GM18861 (cell line): ENCODE data around the gene BTBD9.
"Not testable (repeated sequence)": the region's sequence is repeated elsewhere in the genome, so short reads cannot be mapped to it uniquely, and the experiment has no call there.

ENCODE experiments used
- ATAC-seq: cut with Tn5 transposase; IDR thresholded peaks from one replicate; pipeline ENCODE4 v1.9.1; 2021; ENCODE audit not compliant: unreplicated experiment

The BTBD9 gene

DNA sequence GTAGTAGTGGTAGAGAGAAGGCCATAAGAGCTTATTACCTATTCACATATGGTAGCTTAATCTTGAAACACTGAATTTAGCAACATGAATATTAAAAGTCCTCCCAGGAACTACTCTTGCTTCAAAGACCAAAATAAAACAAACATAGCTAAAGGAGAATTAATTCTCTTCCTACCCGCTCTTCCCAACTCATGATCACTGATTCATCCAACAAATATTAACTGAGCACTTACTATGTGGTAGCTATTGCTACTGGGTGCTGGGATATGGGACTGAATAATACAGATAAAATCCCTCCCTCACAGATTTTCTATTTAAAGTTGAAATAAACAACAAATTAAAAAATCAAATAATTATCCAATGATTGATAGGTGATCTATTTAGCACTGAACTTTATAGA lies 287.1 kb downstream of the BTBD9 start:
- ATAC-seq: no peak

DNA sequence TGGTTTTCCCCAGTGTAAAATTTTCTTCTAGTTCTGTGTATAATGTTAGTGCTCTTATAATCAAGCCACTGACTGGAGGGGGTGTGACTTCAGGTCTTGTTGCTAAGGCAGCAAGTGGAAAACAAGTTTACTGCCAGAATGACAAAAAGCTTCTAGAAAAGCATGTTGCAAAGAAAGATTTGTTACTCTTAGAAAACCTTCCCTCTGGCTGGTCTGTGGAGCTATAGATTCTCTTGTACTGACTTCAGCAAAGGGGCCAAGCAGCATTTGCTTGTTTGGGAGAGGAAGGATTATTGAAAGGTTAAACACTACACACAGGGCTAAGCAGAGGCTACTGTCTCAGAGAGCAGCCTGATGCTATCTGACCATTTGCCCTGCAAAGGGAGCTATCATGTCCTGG lies 288.8 kb downstream of the BTBD9 start:
- ATAC-seq: no peak

DNA sequence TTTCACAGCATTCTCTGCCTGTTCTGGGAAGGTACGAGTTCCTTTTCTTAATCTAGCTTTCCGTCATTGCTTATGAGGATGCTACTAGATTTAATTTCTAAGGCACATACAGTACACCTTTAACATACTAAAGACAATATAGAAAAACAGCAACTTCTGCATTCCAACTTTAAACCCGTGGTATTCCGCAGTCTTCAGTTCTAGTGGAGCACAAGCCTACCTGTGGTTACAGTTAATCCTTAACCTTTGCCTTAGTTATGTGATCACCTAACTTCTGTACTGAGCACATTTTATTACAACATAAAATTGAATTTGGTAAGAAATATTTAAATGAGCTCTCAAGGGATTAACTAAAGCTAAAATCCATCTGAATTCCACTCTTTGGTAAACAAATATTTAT lies 289.5 kb downstream of the BTBD9 start:
- no peak for ATAC-seq

DNA sequence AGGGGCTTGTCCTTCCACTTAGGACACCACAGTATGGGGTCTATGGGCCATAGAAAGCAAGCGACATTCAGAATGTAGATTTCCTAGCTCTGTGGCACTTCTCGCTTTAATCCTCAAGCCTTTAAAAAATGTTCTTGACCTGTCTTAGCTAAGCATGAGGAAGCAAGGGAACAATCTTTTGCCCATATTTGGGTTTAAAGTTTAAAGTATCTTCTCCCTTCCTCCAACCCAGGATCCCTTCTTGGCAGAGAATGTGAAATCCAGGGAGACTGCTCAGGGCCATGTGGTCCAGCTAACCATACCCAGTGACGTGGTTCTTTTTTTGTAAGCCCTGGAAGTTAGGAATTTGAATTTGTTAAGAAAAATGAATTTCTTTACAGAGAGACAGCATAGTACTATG lies 289.9 kb downstream of the BTBD9 start:
- ATAC-seq: no peak

DNA sequence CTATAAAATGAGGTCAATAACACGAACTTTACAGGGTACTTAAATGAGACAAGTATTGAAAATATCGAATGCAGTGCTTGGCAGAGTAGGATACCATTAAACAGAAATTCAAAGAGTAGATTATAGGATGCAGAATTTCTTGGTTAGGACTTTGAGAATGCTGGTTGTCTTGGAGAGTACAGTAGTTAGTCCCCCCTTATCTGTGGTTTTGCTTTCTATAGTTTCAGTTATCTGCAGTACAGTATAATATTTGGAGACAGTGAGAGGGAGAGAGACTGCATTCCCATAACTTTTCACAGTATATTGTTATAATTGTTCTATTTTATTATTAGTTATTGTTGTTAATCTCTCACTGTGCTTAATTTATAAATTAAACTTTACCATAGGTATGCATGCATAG lies 290.5 kb downstream of the BTBD9 start:
- ATAC-seq: no peak

DNA sequence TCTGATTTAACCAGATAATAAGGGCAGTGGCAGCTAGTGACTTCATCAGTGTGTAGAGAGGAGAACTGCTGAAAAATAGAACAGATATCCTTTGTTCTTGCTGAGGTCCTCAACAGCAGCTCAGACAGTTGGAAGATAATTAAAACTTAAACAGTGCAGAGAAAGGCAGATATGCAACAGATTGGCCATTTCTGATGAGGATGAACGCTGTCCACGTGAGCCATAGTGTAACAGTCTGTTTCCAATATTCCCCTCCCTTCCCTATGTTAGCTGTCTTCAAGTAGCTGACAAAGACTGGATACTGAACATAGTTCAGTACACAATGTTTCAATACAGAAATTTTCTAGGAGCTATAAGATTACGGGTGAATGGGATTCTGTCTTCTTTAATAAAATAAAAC lies 291.4 kb downstream of the BTBD9 start:
- no peak for ATAC-seq

DNA sequence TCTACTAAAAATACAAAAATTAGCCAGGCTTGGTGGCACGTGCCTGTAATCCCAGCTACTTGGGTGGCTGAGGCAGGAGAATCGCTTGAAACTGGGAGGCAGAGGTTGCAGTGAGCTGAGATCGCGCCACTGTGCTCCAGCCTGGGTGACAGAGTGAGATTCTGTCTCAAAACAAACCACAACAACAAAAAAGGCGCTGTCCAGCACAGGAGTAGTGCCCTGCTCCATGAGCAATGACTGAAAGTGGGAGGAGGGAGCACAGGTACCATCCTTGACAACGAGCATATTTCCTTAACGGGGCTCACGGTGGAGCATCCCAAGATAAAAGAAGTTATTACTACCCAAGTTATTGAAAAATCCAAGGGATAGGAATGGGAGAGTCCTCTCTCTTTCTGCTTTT lies 291.9 kb downstream of the BTBD9 start:
- not testable (repeated sequence) for ATAC-seq

DNA sequence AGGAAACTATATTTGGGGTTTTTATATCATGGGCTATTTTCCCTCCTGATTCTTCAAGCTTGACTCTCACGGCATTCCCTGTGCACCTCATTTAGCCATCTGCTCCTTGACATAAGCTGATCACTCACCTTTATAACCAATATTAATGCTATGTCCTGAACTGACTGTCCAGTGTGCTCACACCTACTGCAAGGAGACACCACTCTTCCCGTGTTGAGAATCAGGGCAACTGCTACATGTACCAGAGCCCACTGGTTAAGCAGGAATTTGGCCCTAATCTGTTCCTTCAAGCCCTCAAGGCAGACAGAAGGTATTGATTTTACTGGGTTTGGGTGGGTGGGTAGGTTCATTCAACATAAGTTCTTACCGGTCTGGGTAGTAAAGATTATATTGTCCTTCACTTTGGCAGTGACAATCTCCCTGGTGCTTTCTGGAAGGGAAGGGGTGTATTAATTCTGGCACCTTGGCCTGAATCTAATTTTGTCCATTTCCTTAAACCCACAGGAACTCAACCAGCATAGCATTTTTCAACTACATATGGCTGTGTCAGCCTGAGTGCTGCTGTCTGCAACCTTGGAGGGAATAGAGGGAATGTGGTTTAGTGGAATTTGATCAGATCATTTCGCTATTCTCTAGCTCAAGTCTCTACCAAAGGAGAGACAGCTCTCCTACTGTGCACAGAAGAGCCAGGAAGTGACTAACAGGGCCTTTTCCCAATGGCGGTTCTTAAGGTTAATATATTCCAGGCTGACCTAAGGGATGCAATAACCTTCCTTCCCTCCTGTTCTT lies 293.2 kb downstream of the BTBD9 start:
- no peak for ATAC-seq

DNA sequence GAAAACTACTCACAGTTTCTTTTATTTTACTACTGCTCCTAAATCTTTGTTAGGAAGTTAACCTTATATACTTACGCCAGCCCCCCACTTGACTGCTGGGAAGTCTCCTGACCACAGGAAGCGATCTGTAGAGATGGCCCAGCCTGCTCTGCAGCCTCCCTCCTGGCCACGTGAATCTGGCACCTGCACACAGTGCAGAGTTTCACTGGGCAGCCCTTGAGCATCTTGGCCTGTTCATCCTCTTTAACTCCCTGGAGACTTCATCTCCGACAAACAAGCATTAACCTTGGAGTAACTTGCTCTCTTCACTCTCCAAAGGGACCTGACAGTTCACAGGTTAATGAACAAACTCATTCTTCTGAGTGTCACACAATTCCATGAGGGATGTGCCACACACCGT lies 294.1 kb downstream of the BTBD9 start:
- ATAC-seq: no peak

DNA sequence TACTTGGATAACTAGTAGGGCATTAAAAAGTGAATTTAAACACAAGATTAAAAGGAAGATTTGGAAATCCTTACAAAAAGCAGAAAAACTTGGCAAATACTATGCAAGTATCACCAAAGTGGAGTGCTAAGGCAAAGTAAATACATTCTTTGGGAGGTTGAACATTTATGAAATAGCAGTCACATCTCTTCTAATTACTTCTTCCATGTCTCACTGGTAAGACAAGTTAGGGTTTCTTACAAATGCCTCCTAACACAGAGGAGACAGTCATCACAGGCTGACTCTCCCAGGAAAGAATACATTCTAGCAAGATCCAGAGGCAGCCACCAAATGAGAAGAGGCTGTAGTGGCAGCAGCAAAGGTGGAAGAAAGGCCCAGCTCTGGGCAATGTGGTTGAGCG lies 298.2 kb downstream of the BTBD9 start:
- ATAC-seq: no peak

DNA sequence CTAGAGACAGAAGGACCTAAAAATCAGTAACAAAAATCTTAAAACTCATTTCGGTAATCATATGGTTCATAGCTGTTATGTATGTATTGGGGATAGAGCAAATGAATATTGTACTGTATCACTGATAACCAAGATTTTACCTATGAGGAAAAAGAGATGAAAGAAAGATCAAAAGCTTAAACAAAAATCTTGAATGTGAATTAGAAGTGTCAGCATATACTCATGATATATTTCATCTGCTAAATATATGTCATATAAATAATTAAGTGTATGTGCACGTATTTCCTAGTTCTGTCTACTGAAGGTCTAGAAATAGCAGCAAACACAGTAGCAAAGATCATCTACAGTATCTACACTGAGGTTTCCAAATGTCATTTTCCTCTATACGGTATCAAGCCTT lies 299.8 kb downstream of the BTBD9 start:
- ATAC-seq: no peak

DNA sequence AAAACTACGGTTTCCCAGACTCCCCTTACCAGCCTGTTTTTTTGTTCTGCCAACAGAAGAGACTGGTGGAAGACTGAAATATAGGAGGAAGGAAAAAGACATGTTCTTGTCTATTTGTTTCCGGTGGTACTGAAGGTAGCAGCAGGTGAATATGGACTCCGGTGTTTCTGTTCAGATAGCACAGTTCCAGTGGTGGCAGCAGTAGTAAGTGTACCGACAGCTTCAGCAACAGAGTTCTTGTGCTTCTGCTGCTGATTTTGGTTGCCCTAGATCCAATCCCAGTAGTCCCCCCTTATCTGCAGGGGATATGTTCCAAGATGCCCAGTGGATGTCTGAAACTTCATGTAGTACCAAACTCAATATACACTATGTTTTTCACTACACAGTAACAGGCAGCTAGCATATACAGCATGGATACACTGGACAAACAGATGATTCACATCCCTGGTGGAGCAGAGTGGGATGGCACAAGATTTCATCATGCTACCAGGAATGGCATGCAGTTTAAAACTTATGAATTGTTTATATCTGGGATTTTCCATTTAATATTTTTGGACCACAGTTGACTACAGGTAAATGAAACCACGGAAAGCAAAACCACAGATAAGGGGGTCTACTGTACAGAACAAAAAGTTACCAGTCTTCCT lies 301.8 kb downstream of the BTBD9 start:
- no peak for ATAC-seq

DNA sequence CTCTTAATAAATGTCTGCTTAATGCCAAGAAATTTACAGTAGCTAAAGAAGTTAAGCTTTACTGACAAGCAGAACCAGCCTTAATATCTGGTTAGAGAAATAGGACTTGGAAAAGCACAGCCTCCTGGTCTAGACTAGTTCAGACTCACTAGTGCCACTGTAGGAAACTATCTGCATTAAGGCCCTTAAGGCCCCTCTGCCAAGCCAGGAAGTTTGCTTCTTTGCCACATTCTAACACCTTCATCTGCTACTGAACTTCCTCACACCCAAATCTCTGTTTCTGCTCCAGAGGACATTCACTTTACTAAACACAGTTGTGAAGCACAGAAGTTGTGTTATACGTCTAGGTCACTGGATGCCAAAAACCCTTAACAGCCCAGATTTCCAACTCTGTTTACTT lies 302.8 kb downstream of the BTBD9 start:
- no peak for ATAC-seq

DNA sequence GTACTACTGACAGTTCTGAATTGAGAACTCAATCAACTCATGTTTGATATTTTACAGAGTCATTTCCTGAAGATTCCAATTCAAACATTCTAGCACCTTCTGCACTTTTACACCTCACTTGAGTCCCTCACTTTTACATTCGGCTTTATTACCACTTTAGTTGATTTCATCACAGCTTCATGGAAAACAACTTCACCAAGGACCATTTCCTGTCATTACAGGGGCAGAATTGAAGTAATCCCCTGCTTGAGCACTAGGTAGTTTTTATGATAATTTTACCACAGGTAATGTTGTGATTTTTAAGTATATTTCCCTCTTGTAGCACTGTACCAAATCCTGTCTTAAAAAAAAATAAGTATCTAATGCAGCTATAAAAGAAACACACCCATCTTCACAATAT lies 312.9 kb downstream of the BTBD9 start:
- ATAC-seq: no peak

DNA sequence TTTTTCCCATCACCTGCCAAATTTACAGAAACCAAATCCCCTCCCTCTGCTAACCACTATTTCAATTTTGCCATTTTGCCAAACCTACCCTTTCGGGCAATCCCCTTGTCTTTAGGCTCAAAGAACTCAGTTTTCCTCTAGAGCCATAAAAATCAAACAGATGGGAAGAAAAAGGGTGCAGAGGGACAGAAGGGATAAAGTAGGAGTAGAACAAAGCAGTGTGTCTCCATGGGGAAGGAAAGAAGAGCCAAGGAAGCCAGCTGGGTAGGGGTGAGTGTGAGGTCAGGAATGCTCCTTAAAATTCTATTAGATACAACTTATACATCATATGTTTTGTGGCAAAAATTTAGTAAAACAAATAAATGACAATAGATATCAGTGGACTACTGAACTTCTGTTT lies 316.5 kb downstream of the BTBD9 start:
- no peak for ATAC-seq

DNA sequence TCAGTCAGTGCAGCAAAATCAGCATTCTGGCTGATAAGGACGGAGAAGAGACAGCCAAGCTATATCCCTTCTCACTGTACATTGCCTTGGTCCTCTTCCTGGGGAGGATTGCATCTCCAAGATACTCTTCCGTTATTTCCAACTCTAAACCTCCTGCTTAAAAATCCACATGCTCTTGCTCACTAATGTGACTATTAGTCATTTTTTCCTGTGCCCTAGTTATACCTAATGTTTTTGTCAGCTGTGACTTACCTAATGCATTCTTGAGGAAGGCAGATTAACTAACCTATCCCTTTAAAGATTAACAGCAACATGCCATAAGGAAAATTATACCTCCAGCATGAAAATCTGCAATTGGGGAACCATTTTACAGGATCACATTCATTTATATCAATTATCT lies 317.6 kb downstream of the BTBD9 start:
- ATAC-seq: no peak

DNA sequence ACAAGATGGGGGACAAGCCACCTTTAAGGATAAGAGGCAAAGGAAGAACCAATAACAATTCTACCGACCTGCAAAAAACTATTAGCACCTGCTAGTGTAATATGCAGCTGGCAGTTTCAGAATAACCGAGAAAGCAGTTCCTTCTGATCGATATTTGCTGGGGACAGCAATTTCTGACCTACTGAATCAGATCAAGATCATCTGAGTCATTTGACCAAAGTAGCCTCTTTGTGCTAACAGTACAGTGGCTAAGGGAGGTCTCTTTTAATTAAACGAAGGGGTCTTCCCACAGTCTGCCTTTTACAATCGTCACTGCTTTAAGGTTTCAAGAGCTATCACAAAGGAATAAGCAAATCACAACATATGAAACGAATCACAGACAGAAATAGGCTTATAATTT lies 318.9 kb downstream of the BTBD9 start:
- peak; percentile 77 for ATAC-seq

DNA sequence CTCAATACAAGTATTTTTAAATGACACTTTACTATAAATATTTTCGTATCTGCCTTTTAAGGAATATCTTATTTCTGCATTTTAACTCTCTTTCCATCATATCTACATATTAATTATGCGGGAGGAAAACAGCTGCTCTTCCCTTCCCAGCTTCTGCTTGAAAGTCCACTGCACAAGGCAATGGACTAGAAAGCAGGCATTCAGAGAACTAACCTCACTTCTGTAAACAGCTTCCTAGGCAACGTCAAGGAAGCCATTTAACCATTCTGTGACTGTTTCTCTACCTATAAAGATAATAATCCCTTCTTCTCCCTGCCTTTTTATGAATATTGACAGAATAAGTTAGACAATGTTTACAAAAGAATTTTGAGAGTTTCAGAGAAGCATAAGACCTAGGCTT lies 319.4 kb downstream of the BTBD9 start:
- ATAC-seq: no peak

DNA sequence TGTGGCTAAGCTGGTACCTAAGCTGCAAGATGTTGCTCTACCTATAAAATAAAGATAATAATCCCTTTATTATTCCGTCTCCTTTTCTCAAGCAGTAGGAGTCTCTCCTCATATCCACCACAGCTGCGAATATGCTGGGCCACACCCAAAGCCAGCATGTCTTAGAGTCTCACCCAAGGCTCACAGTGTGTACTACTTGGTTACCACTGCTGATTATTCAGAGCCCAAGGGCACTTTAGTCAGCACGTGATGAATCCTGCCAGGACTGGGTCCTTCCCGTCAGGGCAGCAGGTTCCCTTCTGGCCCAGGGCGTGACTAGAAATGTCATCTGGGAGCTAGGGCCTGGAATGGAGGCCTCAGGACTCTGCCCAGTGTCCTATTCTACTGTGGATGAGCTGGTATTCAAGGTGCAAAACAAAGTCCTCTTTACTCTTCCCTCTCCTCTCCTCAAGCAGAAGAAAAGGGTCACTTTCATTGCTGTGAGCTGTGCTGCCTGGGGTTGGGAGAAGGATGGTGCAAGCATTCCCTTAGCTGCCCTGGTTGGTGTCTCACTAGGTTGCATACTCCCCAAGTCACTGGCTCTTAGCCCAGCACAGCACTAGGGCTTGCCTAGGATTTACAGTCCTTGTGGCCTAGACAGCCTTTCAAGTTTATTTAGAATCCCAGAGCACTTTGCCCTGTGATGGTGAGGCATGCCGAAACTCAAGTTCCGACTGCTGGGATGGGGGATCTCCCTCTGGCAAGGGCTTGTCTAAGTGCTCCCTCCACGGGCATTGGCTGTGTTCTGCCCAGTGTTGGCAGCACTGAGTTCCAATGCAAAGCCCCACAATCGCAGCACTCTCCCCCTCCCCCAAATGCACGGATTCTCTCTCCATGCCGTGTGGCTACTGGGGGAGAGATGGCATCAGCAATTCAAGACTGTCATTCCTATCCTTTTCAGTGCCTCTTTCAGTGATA lies 320.2 kb downstream of the BTBD9 start:
- no peak for ATAC-seq

DNA sequence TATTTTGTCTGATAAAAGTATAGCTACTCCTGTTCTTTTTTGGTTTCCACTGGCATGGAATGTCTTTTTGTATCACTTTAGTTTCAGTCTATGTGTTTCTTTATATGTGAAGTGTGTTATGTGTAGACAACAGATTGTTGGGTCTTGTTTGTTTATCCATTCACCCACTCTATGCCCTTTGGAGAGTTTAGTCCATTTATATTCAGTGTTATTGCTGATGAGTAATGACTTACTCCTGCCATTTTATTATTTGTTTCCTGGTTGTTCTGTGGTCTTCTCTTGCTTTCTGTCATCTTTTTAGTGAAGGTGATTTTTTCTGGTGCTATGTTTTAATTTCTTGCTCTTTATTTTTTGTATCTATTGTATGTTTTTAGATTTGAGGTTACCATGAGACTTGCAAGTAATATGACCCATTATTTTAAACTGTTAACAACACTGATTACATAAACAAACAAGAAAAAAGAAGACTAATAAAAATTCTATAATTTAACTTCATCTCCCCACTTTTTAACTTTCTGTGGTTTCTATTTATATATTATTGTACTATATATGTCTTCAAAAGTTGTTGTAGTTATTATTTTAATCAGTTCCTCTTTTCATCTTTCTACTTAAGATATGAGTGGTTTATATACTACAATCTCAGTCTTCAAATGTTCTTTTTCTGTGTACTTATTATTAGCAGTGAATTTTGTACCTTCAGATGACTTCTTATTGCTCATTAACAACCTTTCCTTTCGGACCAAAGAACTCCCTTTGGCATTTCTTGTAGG lies 323.4 kb downstream of the BTBD9 start:
- ATAC-seq: peak; percentile 68

DNA sequence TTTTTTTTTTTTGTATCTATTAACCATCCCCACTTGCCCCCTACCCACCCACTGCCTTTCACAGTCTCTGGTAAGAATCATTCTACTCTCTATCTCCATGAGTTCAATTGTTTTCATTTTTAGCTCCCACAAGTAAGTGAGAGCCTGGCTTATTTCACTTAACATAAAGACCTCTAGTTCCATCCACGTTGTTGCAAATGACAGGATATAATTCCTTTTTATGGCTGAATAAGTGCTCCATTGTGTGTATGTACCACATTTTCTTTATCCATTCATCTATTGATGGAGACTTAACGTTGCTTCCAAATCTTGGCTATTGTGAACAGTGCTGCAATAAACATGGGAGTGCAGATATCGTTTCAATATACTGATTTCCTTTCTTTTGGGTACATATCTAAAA lies 328.5 kb downstream of the BTBD9 start:
- no peak for ATAC-seq
